Embryonic facial prominence (tissue), 1 donor: ENCODE measurements around the gene BTG2.

Experiments
- DNase-seq: peaks from one replicate; pipeline ENCODE4 v3.0.0-alpha.2; 2016; ENCODE audit errors: extremely low spot score

BTG2 gene

GRCh38 chr1:203342192-203342940 is 37.0 kb downstream of the BTG2 start:
- no peak for DNase-seq

- DNase-seq, result no peak
Measured at GRCh38 chr1:203343956-203344754, 38.8 kb downstream of the BTG2 start.

GRCh38 chr1:203346060-203346768 is 40.9 kb downstream of the BTG2 start:
- DNase-seq, result no peak

- no peak for DNase-seq
Measured at GRCh38 chr1:203346769-203347102, 41.4 kb downstream of the BTG2 start.

GRCh38 chr1:203349166-203349565 is 43.8 kb downstream of the BTG2 start:
- DNase-seq, result no peak

GRCh38 chr1:203349773-203350524 is 44.6 kb downstream of the BTG2 start:
- DNase-seq, result no peak

- DNase-seq, result peak; percentile 44
Measured at GRCh38 chr1:203351037-203351625, 45.8 kb downstream of the BTG2 start, which contains the start of gene FMOD. Gene FMOD, minus strand, starts transcription at chr1:203351122. Its CDS starts 2,852 bp downstream, at chr1:203348270.

GRCh38 chr1:203353486-203353885 is 48.2 kb downstream of the BTG2 start:
- no peak for DNase-seq

- no peak for DNase-seq
Measured at GRCh38 chr1:203354246-203354645, 48.9 kb downstream of the BTG2 start.

- DNase-seq, result no peak
Measured at GRCh38 chr1:203359010-203359571, 53.8 kb downstream of the BTG2 start.
